Stimulated activated CD8-positive, alpha-beta memory T cell treated with anti-CD3 and anti-CD28 coated beads, Interleukin-12 subunit alpha, Interleukin-12 subunit beta, amount 100 ng/mL, for 4 hours (primary cell): Measurements from ENCODE around the gene TRRAP.

Experiments
- DNase-seq: peaks from one replicate; pipeline ENCODE4 v3.0.0-alpha.2; 2020; ENCODE audit warnings: low read depth

TRRAP gene

DNA sequence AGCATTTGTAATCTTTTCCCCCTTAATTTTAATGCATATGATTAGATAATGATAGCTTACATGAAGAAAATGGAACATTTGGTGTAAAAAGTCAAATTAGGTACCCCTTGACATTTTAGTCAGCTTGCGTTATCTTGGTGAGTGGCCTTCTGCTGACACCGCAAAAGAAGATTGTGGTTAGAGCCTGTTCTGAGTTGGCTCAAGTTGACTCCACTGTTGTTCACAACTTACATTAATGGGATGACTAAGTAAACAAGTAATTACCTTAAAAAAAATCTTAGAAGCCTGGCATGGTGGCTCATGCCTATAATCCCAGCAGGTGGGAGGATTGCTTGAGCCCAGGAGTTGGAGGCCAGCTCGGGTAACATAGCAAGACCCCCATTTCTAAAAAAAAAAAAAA lies 24.2 kb downstream of the TRRAP start:
- DNase-seq: no peak

DNA sequence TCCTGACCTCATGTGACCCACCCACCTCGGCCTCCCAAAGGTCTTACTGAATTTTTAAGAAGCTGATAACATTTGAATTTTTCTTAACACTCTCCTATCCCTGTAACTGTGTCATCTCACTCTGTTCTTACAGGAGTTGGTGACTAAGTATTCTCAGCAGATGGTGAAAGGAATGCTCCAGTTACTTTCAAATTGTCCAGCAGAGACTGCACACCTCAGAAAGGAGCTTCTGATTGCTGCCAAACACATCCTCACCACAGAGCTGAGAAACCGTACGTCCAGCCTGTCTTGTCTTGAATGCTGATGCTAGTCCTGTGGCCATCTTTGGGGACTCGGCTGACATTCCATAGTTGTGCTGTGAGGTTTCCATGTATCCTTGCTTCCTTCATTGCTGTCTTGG lies 24.9 kb downstream of the TRRAP start:
- no peak for DNase-seq

DNA sequence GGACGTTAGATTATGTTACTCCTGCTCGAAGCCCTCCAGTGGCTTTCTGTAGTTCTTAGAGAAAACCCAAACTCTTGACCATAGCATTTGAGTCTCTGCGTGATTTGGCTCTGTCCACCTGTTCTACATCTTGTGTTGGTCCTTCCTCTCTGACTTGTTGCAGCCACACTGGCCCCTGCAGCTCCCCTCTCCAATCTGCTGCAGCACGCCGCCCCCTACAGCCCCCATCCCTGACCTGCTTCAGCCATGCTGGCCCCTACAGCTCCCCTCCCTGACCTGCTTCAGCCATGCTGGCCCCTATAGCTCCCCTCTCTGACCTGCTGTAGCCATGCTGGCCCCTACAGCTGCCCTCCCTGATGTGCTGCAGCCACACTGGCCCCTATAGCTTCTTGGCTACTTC lies 29.2 kb downstream of the TRRAP start:
- no peak for DNase-seq

DNA sequence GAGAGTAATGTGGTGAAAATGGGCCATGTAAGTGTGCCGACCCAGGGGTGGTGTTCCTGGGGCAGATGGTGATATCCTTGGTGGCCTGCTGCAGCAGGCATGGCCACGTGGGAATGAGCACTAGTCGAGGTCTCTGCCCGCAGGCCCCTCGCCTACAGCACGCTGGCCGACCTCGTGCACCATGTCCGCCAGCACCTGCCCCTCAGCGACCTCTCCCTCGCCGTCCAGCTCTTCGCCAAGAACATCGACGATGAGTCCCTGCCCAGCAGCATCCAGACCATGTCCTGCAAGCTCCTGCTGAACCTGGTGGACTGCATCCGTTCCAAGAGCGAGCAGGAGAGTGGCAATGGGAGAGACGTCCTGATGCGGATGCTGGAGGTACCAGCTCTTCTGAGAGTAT lies 30.3 kb downstream of the TRRAP start:
- DNase-seq: no peak

DNA sequence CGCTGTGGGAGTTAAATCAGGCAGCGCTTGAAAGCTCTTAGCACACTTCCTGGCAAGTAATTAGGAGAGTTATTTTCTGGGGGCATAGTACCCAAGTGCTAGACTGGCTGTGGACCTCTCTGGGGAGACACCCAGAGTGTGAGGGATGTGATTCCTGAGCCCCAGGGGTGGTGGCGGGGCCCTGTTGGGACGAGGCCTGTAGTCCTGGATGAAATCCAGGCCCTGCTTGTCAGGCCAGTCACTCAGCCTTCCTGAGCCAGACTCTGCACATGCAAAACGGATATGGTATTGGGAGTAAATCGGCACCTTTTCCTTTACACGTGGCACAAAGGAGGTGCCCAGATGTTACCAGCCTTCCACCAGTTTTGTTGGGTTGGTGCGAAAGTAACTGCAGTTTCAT lies 31.2 kb downstream of the TRRAP start:
- DNase-seq: no peak

GRCh38 chr7:98910427-98910826 lies 32.1 kb downstream of the TRRAP start:
- no peak for DNase-seq

DNA sequence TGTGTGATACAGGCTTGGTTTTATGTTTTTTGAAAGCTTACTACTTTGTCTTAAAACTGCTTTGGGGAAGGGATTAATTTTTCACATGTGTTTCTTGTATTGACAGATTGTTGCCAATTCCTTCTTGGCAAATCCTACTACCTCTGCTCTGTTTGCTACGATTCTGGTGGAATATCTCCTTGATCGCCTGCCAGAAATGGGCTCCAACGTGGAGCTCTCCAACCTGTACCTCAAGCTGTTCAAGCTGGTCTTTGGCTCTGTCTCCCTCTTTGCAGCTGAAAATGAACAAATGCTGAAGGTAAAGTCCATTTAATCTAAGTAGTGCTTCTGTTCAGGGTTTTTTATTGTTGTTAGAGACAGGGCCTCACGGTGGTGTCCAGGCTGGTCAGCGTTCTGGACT lies 33.6 kb downstream of the TRRAP start:
- DNase-seq: no peak

GRCh38 chr7:98913026-98913425 lies 34.7 kb downstream of the TRRAP start:
- DNase-seq: no peak

- DNase-seq: no peak
These were observed 35.3 kb downstream of the TRRAP start for GRCh38 chr7:98913612-98914011.

DNA sequence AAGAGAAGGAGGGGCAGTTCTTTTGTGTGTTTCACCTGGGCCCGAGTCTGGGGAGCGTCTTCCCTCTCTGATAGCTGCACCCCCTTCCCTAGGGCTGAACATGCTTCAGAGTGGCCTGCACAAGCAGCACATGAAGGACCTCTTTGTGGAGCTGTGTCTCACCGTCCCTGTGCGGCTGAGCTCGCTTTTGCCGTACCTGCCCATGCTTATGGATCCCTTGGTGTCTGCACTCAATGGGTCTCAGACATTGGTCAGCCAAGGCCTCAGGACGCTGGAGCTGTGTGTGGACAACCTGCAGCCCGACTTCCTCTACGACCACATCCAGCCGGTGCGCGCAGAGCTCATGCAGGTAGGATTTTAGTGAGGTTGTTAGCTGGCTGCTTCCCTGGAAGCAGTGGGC lies 39.0 kb downstream of the TRRAP start:
- DNase-seq: no peak

GRCh38 chr7:98921608-98922372 lies 43.5 kb downstream of the TRRAP start:
- no peak for DNase-seq

- no peak for DNase-seq
These were observed 44.3 kb downstream of the TRRAP start for GRCh38 chr7:98922392-98923187.

- DNase-seq: no peak
These were observed 45.2 kb downstream of the TRRAP start for GRCh38 chr7:98923512-98923911.

GRCh38 chr7:98927125-98927524 lies 48.8 kb downstream of the TRRAP start:
- DNase-seq: no peak

DNA sequence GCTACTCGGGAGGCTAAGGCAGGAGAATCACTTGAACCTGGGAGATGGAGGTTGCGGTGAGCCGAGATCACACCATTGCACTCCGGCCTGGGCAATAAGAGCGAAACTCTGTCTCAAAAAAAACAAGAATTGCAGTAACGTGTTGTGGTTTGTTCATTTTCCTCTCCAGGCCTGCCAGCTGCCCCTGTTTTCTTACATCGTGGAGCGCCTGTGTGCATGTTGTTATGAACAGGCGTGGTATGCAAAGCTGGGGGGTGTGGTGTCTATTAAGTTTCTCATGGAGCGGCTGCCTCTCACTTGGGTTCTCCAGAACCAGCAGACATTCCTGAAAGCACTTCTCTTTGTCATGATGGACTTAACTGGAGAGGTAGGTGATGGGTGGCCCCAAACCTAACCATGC lies 52.1 kb downstream of the TRRAP start:
- DNase-seq: no peak

DNA sequence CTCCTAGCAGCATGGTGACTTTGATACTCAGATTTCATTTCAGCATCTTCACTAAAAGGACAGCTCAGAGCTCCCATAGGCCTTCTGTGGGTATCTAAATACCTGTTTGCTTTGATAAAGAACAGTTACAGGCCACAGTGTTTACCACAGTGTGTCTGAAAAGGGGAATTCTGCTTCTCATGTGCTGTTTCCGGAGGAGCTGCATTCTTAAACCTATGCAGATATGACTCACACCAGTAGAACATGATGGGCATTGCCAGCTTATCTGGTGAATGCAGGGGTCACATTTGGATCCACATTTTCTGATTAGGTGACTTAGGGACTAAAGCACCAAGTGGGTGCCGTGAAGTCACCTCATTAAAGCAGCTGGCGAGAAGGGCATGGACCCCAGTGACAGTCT lies 52.6 kb downstream of the TRRAP start:
- no peak for DNase-seq

GRCh38 chr7:98933321-98933720 lies 55.0 kb downstream of the TRRAP start:
- no peak for DNase-seq

GRCh38 chr7:98934267-98934666 lies 55.9 kb downstream of the TRRAP start:
- DNase-seq: no peak

GRCh38 chr7:98935811-98936210 lies 57.5 kb downstream of the TRRAP start:
- no peak for DNase-seq

GRCh38 chr7:98943336-98943735 lies 65.0 kb downstream of the TRRAP start:
- no peak for DNase-seq

DNA sequence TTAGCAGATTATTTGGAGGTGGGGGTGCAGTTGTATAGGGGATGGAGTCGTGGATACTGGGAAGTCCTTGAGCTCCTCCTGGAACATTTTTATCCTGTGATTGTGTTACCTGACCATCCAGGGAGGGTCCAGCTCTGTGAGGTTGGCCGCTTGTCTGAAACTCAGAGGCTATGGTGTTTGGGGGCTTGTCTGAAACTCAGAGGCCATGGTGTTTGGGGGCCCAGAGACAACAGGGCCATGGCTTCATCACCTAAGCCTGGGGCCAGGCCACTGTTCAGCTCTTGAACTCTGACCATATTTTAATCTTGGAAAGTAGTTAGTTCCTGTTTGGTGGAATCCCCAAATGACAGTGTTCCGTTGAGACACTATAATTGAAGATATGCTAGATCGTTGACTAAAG lies 66.1 kb downstream of the TRRAP start:
- DNase-seq: no peak

- no peak for DNase-seq
These were observed 67.5 kb downstream of the TRRAP start for GRCh38 chr7:98945852-98946251.

DNA sequence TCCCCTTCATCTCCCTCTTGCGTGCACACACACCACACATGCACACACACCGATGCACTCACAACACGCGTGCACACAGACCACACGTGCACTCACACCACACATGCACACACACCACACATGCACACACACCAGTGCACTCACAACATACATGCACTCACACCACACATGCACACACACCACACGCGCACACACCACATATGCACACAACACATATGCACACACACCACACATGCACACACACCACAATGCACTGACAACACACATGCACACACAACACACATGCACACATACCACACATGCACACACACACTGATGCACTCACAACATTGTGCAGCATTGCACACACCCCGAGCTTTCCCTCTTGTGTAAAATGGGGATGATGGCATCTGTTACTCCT lies 68.1 kb downstream of the TRRAP start:
- DNase-seq: no peak
